Astrocyte of the spinal cord (primary cell): ENCODE results near the gene HSPA4L.

ENCODE experiments used
- DNase-seq: peaks from one replicate; pipeline ENCODE4 v3.0.0; 2011; ENCODE audit warnings: low read depth, low spot score
- H3K4me3 ChIP-seq: 2 replicates; pipeline ENCODE4 v1.5.1; 2011; ENCODE audit warnings: low read depth, mild to moderate bottlenecking, low read length, moderate library complexity
- in situ Hi-C: cut with HindIII; loops from 2 replicates; pipeline ENCODE4 v1.10.0; 2017; ENCODE audit warnings: low sequenced_read_pairs
- TF ChIP-seq, protein P1 (sequence below): IDR thresholded peaks from 2 replicates; pipeline ENCODE4 v1.5.1; 2012; ENCODE audit warnings: low read depth, mild to moderate bottlenecking, low read length, inconsistent platforms

The HSPA4L gene

DNA sequence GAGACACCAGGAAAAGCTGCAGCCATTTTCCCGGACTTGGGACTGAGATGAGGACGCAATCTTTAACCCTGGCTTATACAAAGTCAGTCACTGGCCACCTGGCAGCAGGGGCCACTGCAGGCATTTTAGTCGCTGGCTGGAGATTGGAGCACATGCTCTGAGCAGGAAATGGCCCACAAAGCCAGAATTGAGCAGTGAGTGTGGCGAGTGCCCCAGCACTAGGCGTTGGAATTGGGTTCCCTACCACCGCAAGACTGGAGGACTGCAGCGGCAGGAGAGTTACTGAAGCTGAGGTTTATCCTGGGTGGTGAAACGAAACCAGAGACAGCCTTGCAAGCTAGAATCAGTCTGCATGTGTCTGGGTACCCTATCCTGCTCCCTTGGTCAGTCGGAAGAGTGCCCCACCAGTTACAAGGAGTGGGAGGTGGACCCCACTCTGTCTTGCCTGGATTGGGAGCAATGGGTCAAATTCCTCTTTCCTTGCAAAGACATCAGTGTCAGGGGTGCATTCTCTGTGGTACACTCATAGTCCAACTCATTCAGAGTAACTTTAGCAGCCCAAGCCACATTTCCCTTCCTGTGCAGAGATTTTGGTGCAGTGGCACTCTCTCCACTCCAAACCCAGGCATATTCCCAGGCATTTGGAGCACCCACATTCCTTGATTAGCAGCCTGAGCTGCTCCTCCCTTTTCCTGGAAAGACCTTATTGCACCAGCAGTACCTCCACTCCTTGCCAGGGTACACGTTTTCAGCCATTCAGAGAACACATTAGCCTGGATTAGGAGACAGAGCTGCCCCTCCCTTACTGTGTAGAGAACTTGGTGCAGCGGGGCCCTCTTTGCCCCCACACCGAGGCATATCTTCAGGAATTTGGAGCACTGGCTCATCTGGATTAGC is 61.8 kb downstream of the HSPA4L start:
- DNase-seq = no peak
- no peak overlapping the region for H3K4me3 ChIP-seq
- in situ Hi-C loops = no loop called here
- TF ChIP-seq, protein P1, sequence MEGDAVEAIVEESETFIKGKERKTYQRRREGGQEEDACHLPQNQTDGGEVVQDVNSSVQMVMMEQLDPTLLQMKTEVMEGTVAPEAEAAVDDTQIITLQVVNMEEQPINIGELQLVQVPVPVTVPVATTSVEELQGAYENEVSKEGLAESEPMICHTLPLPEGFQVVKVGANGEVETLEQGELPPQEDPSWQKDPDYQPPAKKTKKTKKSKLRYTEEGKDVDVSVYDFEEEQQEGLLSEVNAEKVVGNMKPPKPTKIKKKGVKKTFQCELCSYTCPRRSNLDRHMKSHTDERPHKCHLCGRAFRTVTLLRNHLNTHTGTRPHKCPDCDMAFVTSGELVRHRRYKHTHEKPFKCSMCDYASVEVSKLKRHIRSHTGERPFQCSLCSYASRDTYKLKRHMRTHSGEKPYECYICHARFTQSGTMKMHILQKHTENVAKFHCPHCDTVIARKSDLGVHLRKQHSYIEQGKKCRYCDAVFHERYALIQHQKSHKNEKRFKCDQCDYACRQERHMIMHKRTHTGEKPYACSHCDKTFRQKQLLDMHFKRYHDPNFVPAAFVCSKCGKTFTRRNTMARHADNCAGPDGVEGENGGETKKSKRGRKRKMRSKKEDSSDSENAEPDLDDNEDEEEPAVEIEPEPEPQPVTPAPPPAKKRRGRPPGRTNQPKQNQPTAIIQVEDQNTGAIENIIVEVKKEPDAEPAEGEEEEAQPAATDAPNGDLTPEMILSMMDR = no peak

DNA sequence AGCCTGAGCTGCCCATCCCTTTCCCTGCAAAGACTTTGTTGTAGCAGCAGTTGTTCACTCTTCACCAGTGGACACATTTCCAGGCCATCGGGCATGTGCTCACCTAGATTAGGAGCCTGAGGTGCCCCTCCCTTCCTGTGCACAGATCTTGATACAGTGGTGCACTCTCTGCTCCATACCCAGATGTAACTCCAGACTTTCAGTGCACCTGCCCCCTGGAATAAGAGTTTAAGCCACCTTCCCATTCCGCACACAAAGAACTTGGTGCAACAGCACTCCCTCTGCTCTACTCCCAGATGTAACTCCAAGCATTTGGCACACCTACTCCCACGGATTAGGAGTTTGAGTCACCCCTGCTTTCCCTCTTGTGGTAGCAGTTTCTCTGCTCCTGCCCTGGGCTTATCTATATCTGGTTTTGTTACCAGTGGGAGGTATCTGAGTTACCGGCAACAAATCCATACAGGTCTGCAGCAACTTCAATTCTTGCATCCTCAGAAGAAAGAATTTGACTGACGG is 62.5 kb downstream of the HSPA4L start:
- TF ChIP-seq, protein P1 = no peak
- in situ Hi-C loops = no loop called here
- no peak for DNase-seq
- no peak overlapping the region for H3K4me3 ChIP-seq

DNA sequence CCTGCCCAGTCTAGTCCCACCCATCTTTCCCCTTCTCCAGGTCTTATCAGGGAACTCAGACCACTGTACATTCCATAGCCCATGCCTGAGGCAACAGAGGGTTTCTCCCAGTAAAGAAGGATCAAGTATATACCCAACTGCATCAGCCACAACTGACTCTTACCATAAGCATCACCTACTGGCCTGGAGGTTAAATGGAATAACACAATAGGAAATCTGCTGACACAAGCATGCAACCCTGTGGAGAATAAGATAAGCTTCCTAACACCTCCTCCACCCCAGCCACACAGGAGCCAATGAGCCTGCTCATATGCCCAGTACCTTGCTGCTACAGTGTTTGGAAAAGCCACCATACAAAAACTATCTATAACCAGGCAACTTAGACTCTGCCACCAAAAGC is 63.9 kb downstream of the HSPA4L start:
- TF ChIP-seq, protein P1 = no peak
- in situ Hi-C loops = no loop called here
- no peak for DNase-seq
- H3K4me3 ChIP-seq = no peak overlapping the region

DNA sequence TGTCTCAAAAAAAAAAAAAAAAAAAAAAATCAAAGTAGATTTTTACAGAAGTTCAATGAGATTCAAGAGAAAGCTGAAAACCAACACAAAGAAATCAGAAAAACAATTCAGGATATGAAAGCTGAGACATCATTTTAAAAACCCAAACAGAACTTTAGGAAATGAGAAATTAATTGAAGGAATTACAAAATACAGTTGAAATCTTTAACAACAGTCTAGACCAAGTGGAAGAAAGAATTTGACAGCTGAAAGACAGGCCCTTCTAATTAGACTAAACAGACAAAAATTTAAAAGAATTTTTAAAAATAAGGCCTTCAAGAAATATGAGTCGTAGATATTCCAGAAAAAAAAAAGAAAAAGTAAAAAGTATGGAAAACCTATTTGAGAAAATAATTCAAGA is 64.6 kb downstream of the HSPA4L start:
- no peak overlapping the region for H3K4me3 ChIP-seq
- in situ Hi-C loops = no loop called here
- no peak for DNase-seq
- TF ChIP-seq, protein P1 = no peak

DNA sequence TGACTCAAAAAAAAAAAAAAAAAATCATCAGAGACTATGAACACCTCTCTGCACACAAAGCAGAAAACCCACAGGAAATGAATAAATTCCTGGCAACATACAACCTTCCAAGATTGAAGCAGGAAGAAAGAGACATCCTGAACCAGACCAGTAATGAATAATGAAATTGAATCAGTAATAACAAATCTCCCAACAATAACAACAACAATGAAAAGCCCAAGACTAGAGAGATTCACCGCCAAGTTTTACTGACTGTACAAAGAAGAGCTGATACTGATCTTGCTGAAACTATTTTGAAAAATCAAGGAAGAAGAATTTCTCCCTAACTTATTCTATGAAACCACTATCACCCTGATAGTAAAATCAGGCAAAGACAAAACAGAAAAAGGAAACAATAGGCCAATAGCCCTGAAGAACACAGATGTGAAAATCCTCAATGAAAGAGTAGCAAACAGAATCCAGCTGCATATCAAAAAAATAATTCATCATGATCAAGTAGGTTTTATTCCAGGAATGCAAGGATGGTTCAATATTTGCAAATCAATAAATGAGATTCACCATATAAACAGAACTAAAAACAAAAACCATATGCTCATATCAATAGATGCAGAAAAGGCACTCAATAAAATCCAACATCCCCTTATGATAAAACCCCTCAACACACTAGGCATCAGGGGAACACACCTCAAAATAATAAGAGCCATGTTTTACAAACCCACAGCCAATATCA is 67.5 kb downstream of the HSPA4L start:
- in situ Hi-C loops = no loop called here
- H3K4me3 ChIP-seq = no peak overlapping the region
- DNase-seq = peak; percentile 21
- TF ChIP-seq, protein P1 = no peak

DNA sequence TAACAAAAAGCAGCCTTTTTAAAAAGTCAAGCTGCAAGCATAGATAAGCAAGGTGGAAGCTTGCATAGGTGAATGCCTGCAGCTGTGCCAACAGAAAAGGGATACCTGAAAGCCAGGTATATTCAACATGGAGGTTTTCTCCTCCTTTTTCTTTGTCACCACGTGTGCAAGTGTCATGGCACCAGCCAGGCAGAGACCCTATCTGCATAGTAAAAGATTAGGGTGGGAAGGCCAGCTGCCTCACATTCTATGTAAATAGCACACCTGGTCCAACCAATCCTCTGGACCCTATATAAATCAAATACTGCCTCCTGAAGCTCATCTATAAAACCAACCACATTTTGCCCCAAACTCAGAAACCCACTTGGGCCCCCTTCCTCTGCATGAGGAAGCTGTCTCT is 70.5 kb downstream of the HSPA4L start:
- in situ Hi-C loops = no loop called here
- no peak overlapping the region for H3K4me3 ChIP-seq
- DNase-seq = no peak
- TF ChIP-seq, protein P1 = no peak
